Neural crest cell (in vitro differentiated cells): ENCODE results near the gene ANKRD10. TPM values are rescaled to one million over a fixed set of nuclear protein-coding genes. Genes with fewer than 3 reads are reported as not detected.

Experiments used
- DNase-seq: peaks from one replicate; pipeline ENCODE4 v3.0.0; 2021; ENCODE audit warnings: low read depth, mixed read lengths, low spot score
- H3K27ac Mint-ChIP-seq: one replicate; pipeline ENCODE4 v1.8.0; 2021; ENCODE audit warnings: mild to moderate bottlenecking, mixed read lengths; ENCODE audit not compliant: unreplicated experiment
- H3K27me3 Mint-ChIP-seq: 2 replicates; pipeline ENCODE4 v1.8.0; 2021; ENCODE audit warnings: low read depth, mild to moderate bottlenecking, mixed read lengths
- H3K36me3 Mint-ChIP-seq: 2 replicates; pipeline ENCODE4 v1.8.0; 2021; ENCODE audit warnings: low read depth, mild to moderate bottlenecking, mixed read lengths
- H3K4me1 Mint-ChIP-seq: 2 replicates; pipeline ENCODE4 v1.8.0; 2021; ENCODE audit warnings: mixed read lengths
- H3K4me3 Mint-ChIP-seq: one replicate; pipeline ENCODE4 v1.8.0; 2021; ENCODE audit warnings: mild to moderate bottlenecking, mixed read lengths
- H3K9me3 Mint-ChIP-seq: 2 replicates; pipeline ENCODE4 v1.8.0; 2021; ENCODE audit warnings: mixed read lengths
- CTCF ChIP-seq: fragments of 200-600 bp; sonication (generic); conservative IDR thresholded peaks from 2 replicates; pipeline ENCODE4 v1.5.0; 2021; ENCODE audit warnings: antibody characterized with exemption, mild to moderate bottlenecking
- total RNA-seq: library from RNA; stranded (reverse); gene quantifications from 2 replicates; pipeline ENCODE4 v1.2.1, GENCODE V29; 2021

ANKRD10 gene
- total RNA-seq, 1 donor from 2014 or later, result 204 TPM

DNA sequence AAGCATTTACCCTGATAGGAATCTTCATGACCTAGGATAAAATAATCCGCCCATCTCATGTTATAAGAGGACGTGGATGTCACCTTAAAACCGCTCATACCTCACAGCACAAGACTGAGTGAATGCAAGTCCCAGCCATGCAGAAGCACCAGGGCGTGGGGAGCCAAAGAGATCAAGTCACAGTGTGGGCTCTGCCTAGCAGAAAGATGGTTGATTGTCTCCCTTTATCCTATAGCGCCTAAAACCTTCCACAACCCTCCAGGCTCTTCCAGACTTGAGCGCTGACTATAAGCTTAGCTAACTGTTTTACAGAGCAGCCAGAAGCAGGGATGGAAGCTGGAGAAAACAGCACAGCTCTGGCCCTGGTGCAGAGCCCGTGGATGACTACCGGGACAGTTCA lies 6.8 kb upstream of the ANKRD10 start:
- Mint-ChIP-seq H3K4me3 (peak overlapping the region; percentile 7), H3K27me3 (peaks cover 10% of the 10 kb centered on the region), H3K27ac (no peak overlapping the region), H3K36me3 (no peaks in the 10 kb centered on the region), H3K9me3 (no peaks in the 10 kb centered on the region), H3K4me1 (peaks cover 4% of the 10 kb centered on the region)
- DNase-seq, result no peak
- TF ChIP-seq CTCF, result no peak

- DNase-seq, result no peak
- no peak for TF ChIP-seq CTCF
- H3K27me3 Mint-ChIP-seq, result peaks cover 10% of the 10 kb centered on the region
- peak overlapping the region; percentile 7 for H3K4me3 Mint-ChIP-seq
- H3K9me3 Mint-ChIP-seq, result no peaks in the 10 kb centered on the region
- H3K36me3 Mint-ChIP-seq, result no peaks in the 10 kb centered on the region
- no peak overlapping the region for H3K27ac Mint-ChIP-seq
- H3K4me1 Mint-ChIP-seq, result peaks cover 8% of the 10 kb centered on the region
Observed at GRCh38 chr13:110921209-110921608, 6.3 kb upstream of the ANKRD10 start.

- Mint-ChIP-seq H3K27me3 (peaks cover 10% of the 10 kb centered on the region), H3K4me3 (peak overlapping the region; percentile 2), H3K9me3 (no peaks in the 10 kb centered on the region), H3K4me1 (peaks cover 15% of the 10 kb centered on the region), H3K36me3 (no peaks in the 10 kb centered on the region), H3K27ac (no peak overlapping the region)
- TF ChIP-seq CTCF, result no peak
- DNase-seq, result no peak
Observed at GRCh38 chr13:110920038-110920437, 5.2 kb upstream of the ANKRD10 start.

DNA sequence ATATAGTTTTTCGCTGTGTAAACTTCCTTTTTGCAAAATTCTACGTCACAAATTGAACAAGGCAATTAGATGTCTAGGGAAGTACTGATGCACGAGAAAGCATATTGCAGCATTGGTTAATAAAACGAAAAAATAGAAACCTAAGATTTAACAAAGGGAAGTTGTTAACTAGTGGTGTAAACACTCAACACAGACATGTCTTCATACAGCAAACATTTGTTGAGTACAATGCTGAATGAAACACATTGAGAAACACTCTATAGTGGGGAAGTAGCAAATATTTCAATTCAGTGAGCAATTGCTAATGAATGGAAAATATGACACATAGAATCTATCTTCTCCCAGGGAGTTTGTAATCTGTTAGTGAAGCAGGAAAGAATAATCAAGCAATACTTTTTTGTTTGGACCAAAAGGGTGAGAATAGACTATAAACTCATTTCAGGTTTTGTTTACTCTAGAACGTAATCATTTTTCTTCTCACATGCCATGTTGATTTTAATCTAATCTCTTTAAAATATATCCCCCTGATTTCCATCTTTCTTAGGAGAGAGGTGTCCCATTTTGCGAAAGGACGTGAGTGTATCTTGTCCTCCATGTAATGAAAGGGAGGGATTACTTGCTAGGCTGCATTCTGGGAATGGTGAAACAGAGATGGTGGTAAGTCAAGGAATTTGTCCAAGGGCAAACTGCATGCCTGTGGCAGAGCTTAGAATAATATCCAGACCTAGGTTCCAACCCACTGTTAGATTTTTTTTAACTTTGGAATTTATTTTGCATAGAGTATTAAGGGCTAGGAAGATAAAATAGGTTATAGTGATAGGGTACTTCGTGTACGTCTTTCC lies 1.7 kb upstream of the ANKRD10 start:
- H3K4me1 Mint-ChIP-seq, result peaks cover 36% of the 10 kb centered on the region
- H3K36me3 Mint-ChIP-seq, result no peaks in the 10 kb centered on the region
- TF ChIP-seq CTCF, result no peak
- peaks cover 2% of the 10 kb centered on the region for H3K27me3 Mint-ChIP-seq
- peak overlapping the region; percentile 95 for H3K4me3 Mint-ChIP-seq
- no peaks in the 10 kb centered on the region for H3K9me3 Mint-ChIP-seq
- H3K27ac Mint-ChIP-seq, result no peak overlapping the region
- no peak for DNase-seq

DNA sequence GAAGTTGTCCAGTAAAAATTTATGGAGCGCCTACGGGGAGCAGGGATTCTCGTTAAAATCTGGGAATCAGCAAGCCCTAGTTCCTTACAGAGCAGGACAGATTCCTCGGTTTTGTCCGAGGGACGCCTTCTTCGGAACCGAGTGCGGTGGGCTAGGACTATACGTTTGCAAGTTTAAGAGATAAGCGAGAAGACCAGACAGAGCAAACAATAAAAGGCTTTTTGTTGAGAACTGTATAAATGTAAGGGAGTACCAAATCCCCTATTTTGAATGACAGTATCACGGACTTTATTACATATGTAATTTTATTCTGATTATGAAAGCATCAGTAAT lies 971 bp upstream of the ANKRD10 start:
- no peak for DNase-seq
- peak overlapping the region; percentile 95 for H3K4me3 Mint-ChIP-seq
- H3K36me3 Mint-ChIP-seq, result no peaks in the 10 kb centered on the region
- no peaks in the 10 kb centered on the region for H3K27me3 Mint-ChIP-seq
- peak overlapping the region; percentile 96 for H3K27ac Mint-ChIP-seq
- no peaks in the 10 kb centered on the region for H3K9me3 Mint-ChIP-seq
- no peak for TF ChIP-seq CTCF
- peaks cover 38% of the 10 kb centered on the region for H3K4me1 Mint-ChIP-seq
